ENCODE data around the gene BOD1L1.

BOD1L1 gene

DNA sequence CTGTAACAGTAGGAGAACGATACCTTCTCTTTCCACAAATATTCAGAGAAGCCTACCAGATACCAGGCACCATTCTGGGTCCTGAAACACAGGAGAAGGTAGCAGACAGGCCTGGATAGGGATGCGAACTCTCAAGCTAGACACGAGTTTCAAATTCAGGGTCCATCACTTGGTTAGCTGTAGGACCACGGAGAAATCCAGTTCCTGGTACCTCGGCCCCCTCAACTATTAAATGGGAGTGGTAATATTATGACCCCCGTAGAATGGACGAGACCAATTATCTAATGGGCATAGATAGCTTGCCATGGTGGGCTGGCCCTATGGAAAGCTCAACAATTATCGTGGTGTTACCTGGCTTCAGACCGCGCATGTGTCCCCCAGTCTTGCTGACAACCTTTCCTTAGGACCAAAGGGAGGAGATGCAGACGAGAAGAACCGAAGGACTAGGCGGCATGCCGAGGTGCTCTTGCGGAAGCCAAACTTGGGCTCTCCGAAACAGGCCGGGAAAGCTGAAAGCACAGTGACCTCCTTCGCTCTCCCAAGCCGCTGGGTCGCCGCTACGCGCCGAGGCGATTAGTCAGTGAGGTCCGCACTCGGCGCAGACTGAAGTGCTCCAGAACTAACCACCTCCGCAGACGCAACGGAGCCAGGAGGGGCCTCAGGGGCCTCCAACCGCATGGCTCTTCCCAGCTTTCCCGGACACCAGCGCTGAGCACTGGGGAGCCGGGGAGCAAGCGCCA is 102.9 kb downstream of the BOD1L1 start:
- DNase-seq (ENCODE audit: low read depth): no peak

DNA sequence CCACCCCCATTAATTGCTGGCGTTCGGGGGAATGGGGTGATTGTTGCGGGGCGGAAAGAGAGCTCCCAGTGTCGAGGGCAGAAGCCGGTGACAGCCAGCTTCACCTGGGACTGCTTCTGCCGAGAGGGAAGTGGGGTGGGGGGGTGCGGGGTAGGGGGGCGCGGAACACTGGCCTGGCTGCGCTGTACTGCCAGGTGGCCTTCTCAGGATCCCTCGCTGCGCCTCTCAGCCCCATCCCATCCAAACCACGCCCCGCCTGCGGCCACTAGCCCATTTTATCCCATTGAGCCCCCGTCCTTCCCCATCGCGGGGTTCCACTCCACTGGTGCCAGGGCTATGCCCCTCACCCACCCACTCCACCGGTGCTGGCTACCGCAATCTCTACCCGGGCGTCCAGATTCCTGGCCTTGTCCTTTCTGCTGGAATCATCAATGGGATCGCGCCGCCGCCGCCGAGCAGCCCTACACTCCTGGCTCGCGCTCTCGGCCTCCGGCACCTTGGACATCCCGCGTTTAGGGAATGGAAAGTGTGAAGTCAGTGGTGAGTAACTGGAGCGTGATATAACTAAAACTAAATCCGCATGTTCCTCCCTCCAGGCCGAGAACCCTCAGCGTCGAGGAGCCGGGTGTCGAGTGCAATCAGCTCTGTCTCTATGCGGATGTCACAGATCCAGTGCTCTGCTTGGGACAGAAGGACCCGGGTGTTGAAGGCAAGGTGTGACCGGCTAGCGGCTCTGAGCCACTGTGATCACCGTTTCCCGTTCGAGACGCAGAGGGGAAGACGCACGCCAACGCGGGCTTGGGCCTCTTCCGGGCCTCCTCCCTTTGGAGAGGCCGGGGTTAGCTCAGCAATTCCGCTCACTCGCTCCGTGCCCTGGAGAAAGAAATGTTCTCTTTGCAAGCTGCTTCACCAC is 103.7 kb downstream of the BOD1L1 start:
- DNase-seq (ENCODE audit: low read depth): no peak

DNA sequence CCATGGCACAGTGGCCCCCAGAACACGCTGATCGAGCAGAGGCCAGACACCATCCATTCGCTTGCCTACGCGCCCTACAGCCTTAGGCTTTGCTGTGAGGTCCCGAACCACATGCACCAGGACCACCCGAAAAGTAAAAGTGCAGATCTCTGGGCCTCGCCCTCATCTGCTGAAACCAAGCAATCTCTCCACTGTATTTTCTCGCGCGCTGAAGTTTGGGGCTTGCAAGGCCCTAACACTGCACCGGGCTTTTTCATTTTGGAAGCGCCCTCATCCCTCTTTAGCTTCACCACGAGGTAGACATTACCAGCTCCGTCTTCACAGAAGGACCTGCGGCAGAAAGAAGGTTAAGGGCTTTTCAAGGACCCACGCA is 104.4 kb downstream of the BOD1L1 start:
- no peak for DNase-seq (ENCODE audit: low read depth)

DNA sequence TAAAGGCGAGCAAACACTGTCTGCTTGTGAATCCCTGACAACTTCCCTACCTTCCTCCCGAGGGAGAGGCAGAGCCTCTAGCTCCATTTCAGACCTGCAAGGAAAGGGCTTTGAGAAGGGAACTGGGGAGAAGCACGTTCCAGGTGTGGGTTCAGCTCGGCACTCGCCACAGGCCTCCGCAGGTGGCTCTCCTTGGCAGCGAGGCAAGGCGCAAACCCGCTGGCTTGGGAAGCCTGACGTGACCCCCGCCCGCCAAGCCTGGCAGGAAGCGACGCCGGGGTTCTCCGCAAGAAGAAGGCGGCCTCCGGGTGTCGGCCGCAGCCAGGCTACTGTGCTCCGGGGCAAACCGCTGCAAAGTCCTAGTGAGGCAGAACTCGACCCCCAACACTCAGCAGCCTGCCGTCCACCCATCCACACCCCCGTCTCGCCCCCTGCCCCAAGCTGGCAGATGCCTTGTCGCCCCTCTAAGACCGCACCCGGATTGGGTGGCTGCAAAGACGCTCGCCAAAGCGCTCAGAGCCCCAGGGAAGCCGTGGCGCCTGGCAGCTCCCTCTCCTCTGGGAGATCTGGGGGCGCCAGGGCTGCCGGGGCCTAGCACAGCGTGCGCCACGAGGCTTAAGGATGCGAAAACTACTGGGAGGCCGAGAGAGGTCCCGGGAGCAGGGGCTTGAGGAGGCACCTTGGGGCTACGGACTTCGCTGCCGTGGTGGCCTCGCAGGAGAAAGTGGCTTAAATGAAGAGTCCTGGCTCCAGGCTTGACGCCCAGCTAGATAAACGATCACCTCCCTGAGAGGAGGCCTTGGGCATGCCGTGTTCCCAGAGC is 105.0 kb downstream of the BOD1L1 start:
- DNase-seq (ENCODE audit: low read depth): no peak

DNA sequence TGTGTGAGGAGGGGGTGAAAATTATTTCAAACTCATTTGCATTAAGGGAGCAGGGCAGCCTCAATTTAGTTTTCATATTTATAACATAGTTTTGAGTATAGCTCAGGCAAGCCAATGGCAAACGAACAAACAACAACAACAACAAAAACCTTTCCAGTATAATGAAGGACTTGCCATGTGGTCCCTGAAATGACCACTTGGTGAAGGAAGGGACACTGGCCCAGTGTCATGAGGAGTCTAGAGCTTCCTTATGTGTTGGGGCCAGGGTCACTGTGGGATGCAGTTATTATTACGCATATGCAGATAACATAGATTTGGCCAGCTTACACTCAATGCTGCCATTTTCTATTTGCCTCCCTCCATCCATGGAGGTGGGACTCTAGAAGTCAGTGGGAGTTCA is 106.5 kb downstream of the BOD1L1 start:
- DNase-seq (ENCODE audit: low read depth): no peak

Data from GM04504 (cell line).